HCEC 1CT (cell line): ENCODE data around the gene VEPH1.

Source experiments
- DNase-seq: peaks from one replicate; pipeline ENCODE4 v3.0.0-alpha.2; 2017

VEPH1 gene

DNA sequence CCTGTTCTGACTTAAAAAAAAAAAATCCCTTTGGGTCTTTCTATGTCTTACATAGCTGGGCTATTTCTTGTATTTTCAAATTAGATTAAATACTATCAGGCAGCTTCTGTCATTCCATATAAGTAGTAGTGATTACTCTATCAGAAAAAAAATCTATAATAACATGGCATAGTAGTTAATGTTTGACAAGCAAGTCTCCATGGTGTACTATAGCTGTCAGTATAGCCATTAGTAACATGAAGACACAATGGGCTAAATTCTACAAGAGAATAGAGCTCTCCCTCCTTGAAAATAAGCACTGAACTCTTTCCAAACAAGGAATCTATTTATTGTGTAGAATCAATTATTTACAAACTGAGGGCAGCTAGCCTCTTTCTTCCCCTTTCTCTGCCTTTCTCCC is 19.4 kb upstream of the VEPH1 start:
- DNase-seq = no peak

DNA sequence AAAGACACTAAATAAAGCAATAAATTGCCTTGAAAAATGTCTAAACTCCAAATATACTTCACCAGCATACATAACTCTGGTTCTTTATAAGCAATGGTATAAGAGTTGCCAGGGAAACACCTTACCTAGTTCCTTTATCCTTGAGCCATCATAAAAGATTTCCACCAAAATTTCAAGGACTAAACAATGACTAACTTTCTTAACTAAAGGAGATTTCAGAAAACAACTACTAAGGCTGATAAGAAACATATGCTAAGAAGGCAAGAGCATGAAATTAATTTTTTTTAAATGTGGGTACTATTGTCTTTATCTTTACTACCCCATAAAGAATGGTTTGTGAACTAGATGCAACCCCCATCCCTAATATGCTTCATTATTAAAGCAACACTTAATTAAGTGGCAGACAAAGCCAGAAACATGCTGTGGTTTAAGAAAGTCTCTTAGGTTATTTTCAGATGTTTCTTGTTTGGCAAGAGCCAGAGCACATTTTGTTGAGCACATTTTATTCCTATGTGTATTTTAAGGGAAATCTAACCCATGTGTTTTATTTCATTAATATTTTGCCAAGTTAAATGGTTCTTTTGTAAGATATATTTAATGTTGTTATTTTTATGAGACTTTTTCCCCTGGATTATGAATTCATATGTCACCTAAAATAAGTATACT is 17.4 kb upstream of the VEPH1 start:
- no peak for DNase-seq

DNA sequence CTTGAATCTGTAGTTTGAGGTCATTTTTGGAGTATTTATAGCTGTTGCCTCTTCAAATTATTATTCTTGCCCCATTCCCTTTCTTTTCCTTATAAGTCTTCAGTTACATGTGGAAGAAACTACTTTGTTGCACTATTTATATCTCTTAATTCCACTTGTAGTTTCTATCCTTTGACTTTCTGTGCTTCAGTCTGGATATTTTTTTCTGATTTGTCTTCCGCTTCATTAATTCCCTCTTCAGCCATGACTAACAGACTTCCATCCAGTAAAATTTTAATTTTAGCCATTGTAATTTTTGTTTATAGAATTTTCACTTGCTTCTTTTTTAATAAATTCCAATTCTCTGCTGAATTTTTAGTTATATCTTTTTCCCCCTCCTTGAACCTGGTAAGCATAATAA is 15.7 kb upstream of the VEPH1 start:
- DNase-seq = no peak

DNA sequence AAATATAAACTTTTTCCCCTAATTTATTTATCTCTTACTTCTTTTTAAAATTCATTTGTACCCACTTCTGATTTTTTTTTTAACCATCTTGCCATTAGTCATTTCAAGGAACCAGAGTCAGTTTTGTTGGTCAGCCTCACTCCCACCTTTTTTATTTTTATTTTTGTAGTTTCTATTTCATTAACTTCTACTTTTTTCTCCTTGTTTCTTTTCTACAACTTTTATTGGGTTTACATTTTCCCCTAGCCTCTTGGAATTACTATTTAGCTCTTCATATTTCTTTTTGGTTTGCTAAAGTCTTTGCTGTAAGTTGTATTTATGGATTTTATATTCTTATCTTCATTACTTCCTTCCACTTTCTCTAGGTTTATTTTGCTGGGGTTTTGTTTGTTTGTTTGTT is 13.7 kb upstream of the VEPH1 start:
- DNase-seq = no peak

DNA sequence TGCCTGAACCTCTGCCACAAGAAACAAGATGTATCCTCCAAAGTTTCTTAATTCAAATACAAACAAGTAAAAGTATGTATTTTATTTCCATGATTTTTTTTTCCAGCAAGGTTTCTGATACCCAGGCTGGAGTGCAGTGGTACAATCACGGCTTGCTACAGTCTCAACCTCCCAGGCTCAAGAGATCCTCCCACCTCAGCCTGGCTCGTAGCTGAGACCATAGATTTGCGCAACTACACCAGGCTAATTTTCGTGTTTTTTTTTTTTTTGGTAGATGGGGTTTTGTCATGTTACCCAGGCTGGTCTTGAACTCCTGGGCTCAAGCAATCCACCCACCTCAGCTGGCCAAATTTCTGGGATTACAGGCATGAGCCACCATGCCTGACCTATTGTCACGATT is 12.2 kb upstream of the VEPH1 start:
- DNase-seq = no peak

DNA sequence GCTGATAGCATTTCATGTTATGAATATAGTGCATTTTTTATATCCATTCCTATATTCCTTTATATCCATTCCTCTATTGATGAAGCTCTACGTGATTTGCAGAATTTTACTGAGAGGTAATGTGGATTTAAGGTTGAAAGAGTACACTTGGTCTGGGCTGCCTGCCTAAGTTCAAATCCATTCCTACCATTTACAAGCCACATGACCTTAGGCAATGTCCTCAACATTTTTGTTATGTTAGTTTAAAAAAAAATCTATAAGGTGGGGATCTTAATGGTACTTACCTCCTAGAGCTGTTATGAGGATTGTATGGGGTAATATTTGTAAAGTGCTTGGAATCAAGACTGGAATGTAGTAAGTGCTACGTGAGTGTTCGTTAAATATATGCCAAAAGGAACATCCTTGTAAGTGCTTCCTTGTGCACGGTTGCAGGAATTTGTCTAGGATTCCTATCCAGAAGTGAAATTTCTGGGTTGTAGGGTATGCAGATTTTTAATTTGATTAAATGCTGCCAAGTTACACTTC is 11.2 kb upstream of the VEPH1 start:
- no peak for DNase-seq

DNA sequence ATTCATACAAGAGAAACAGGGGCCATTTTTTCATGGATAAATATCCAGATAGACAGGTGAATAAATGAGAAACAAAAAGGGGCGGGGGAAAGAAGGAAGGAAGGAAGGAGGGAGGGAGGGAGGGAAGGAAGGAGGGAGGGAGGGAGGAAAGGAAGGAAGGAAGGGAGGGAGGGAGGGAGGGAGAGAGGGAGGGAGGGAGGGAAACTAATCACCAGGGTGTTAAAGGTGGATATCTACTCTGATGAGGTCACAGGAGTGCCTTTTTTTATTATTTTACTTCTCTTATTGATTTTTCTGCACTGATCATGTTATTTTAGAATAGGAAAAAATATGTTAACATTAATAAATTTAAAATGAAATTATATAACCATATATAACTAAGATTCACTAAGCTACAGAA is 10.4 kb upstream of the VEPH1 start:
- no peak for DNase-seq

DNA sequence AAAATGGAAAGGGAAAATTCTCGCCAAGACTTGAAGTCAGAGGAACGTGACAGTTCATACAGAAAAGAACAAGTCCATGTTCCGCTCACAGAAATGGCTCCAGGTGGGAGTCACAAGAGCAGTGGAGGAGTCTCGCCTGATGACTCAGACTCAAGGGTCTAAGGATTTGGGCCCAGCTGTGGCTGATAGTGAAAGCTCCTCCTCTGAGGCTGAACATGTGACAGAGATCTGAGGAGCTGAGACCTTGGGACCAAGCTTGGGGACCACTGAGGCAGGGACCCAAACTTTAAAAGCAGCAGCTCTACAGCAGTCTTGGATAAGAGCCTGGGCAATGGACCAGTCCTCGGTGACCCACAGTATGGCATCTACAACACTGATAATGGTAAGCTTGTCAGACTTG is 9.3 kb upstream of the VEPH1 start:
- no peak for DNase-seq

DNA sequence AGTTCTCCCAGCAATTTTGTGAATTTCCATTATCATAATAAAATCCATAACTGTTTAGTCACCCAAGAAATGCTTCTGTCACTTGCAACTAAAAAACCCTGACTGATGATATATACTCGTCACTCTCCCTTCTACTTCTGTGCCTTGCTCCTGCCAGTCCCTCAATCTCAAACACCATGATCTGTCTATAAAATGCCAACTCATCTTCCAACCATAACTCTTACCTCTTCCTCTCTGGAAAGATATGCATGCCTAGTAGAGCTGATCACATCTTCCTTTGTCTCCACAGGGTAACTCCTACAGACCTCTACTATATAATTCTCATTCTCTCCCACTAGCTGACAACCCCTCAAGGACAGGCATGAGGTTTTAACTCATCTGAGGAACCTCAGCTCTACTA is 5.2 kb upstream of the VEPH1 start:
- DNase-seq = no peak

DNA sequence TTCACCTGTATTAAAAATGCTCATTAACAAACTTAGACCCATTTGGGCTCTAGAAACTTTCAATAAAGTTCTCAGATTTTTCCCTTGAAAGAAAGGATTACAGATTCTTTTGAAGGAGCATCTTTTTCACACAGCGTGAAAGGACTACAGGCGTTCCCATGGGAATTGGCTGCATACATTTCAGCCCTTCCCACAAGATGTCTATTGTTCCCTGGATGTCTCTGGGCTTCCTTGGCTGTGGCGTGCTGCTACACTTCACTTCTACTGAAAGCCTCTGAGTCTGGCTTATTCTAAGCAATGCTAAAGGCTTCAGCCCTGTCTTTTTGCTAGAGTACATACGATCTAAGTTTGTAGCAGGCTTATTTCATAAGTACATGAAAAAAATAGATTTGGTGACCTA is 1.4 kb downstream of the VEPH1 start:
- no peak for DNase-seq

DNA sequence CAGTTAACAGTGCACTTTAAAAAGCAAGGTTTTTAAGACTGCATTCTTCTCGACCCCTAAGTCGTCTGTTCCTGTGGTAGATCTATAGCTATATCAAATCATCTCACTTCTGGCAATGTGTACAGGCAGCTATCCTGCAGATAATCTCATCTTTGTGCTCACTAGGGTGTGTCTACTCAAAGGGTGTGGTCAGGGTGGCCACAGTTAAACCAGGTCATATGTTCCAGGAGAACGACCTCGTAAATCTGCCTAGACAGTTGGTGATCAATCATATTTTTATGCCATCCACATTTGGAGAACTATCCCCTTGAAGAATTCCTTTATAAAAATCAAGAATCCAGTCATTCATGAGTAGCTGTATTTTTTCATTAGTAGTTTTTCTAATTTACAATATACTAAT is 3.0 kb downstream of the VEPH1 start:
- no peak for DNase-seq

DNA sequence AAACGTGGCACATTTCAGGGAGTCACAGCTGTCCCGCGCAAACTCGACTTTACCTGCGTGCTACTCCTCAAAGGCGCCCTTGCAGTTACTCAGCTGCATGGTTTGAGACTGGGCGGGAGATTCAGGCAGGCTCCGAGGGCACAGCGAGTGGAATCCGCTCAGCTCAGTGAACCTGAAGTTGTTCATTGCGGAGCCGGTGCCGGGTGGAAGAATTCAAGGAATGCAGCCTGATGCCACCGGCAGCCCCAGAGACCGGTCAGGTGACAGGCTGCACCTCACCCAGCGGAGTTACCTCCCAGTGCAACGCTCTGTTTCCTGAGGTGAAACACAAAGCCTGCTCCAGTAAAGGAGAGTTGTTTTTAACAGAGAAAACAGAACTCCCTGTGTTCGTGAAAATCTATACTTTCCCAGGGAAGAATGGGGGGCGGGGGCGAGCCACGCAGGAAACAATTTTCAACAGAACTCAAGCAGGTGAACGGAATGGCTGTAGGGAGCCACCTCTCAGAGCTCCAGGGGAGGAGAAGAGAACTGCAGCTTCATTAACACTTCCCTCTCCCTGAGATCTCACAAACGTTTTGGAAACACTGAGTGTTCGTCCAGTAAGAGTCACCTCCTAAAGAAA is 3.8 kb downstream of the VEPH1 start:
- DNase-seq = peak; percentile 27

DNA sequence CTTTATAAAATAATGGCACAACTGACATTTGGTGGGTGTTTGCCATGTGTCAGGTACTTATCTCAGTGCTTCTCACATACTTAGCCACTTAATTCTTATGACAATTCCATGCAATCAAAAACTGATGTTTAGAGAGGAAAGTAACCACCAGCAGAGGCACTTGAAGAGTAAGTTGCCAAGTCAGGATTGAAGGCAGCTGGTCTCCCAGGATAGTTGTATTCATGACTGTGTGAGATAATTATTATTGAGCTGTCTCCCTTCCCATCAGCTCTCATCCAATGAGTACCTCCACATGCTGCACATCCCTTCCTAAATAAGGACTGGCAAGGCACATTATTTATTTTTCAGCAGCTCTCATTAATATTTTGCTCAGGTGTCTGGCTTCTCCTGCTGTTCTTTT is 4.8 kb downstream of the VEPH1 start:
- DNase-seq = no peak

DNA sequence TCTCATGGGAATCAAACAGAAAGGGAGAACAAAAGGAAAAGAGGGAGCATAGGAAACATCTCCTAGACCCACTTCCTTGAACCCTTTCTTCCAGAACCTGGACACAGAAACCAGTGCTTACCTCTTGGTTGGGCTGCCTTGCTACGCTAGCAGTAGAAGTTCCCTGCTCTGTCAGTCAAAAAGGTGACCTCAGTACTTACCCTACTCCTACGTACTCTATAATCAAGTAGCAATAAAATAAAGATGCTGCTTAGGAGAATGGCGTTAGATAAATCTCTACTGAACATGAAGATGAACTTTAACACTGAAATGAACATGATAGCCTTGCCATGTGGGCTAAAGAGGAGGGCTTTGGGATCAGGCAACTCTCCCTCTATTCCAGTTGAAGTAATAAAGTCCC is 7.4 kb downstream of the VEPH1 start:
- DNase-seq = no peak

DNA sequence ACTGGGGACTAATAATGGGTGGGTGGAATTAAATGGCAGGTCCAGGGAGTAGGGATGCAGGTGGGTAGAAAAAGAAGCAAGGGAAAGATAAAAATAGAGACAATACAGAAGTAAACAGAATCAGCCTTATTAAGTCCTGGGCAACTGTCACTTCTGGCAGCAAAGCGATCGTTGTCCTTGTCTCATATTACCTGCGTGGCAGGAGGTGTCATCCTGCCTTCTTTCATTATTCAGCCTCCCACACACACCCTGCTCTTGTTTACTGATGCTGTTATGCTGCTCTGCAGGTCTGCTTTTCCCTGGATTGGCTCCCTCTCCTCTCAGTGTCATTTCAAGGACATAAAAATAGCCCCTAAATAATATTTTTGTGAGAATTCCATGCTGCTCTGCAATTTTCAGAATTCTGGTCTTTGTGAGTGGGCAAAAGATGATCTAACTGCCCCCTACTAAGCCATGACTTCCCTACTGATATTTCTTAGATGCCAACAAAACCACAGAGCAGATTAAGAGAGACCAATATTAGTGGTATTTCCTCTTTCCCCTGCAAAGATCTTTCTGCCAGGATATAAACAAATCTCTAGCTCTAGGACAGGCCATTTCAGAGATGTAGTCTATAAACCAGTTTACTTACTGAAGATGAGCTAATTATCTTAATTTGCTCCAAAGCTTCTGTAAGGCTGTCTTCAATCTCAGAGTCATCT is 8.5 kb downstream of the VEPH1 start:
- DNase-seq = peak; percentile 30

DNA sequence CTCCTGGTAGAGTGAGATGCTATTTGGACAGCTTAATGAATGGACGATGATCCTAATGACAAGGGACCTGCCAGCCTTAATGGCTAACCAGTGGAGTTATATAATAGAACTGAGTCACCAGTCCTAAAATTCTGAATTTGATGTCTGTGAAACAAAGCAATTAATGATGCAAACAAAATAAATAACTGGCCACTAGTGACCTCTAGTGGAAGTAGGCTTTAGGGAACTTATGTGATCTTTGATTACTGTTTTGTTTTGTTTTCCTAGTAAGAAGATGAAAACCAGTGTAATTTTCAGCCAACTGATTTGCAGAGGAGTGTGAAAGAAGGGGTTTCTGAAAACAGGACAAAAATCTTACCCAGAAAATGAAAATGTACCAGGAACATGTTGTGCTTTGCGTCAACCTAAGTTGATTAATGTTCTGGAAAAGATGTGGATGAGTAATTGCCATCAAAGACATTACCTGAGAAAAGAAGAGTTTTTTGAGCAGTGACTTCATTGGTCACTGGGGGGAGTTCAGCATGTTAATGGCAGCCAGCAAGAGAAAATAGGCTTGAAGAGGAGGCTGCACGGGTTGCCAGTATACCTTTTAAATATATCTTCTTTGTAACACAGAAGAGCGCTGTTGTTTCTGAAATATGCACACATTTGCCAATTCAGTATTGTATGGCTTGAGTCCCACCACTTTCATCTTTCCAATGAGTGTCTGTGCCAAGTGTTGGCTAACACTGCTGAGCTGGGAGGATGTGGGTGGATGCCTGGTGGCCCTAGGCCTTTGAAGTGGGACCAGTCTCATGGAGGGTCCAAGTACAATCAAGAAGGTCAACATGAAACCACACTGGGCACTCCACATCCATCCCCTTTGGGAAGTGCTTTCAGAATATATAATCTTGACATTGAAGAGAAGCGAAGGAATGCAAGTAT is 9.3 kb downstream of the VEPH1 start:
- DNase-seq = peak; percentile 68

DNA sequence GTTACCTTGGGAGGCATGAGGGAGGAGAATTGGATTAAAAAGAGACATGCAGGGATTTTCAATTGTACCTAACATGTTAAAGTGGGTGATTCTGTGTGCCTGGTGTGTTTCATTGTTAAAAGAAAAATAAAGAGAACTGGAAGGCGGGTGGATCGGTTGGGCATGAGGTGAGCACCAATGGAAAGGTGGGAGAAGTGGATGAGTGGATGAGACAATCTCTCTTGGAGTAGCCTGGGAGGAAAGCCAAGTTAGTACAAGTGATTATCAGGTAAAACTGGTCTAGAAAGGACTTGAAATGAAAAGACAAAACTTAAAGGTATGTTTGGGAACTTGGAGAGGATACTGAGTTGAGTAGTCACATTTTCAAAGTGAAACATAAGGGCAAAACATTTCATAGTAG is 12.1 kb downstream of the VEPH1 start:
- no peak for DNase-seq

DNA sequence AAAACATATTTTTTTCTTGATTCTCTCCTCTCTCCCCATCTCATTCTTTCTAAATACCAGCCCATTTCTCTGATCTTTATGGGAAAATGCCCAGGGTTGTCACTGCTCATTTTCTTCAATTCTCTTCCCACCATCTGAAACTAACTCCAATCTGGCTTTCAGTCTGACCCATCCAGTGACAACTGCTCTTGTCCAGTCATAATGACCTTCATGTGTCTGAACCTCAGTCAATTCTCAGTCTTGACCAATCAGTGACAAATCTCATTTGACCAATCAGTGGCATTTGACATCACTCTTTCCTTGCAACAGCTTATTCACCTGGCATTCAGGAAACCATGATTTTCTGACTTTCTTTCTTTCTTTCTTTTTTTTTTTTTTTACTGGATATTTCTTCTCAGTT is 15.1 kb downstream of the VEPH1 start:
- DNase-seq = no peak

DNA sequence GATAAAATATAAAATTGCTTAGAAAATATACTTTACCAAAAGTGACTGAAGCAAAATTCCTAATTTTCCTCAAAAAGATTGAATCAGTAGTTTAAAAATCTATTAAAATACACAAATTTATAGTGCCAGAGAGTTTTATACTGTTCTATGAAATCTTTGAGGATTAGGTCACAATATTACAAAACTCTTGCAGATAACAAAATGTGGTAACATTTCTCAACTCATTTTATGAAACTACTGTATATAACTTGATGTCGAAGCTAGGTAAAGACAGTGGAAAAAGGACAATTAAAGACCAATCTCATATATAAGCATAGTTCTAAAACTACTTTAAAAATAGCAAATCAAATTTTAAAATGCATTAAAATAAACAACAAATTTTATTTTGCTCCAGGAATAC is 15.9 kb downstream of the VEPH1 start:
- DNase-seq = peak; percentile 29

DNA sequence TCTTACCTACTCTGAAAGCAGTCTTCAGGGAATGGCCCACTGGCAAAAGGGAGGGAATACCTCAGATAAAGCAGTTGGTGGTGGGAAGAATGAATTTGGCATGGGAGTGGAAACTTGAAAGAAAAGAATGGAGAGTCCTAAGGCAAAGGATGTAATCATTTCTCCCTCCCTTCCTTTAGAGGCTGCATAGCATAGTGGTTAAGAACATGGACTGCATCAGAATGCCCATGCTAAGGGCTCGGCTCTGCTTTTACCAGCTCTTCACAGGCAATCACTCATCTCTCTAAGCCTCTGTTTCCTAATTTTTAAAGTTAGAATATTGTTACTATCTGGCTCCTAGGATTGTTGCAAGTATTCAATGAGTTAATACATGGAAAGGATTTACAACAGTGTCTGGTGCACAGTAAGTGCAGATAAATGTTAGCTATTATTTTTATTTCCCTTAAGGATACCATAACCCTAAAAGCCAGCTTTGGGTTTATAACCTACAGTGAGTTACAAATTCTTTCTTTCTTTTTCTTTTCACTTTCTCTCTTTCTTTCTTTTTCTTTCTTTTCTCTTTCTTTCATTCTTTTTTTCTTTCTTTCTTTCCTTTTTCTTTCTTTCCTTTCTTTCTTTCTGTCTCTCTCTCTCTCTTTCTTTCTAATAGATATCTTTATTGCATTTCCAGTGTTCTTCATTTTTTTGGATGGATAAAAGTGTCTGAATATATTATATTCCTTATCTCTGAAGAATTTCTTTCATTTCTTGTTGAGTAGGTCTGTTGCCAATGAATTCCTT is 23.6 kb downstream of the VEPH1 start:
- no peak for DNase-seq

DNA sequence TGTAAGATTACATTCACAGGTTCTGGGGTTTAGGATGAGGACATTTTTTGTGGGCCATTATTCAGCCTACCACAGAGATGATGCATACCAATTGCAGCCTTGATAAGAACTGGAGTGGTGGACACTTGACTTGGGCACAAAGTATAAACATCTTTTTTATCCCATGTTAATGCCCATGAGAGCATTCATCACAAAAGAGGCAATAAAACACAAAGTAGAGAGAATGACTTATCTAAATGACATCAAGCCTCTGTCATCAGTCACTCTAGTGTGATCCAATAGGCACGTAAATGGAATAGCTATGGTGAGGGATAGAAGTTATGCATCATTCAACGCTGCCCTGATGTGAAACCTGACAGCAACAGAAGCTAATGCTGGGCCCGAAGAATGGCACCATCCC is 25.8 kb downstream of the VEPH1 start:
- DNase-seq = no peak

DNA sequence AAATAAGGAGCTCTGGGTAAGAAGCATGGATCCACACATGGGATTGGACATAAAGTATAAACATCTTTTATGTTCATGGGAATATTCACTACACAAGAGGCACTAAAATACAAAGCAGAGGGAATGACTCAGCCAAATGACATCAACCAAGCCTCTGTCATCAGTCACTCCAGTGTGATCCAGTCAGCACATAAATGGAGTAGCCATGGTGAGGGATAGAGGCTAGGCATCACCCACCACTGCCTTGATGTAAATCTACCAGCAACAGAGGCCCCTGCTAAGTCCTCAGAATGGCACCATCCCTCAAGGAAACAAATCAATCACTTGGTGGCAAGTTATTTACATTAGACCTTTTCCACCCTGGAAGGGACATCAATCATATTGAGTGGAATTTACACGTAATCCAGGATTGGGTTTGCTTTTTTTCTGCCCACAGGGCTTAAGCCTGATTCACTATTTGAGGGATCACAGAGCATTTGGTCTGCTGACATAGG is 27.2 kb downstream of the VEPH1 start:
- DNase-seq = peak; percentile 73
